Measurements from ENCODE around the gene SESN3.

DNA sequence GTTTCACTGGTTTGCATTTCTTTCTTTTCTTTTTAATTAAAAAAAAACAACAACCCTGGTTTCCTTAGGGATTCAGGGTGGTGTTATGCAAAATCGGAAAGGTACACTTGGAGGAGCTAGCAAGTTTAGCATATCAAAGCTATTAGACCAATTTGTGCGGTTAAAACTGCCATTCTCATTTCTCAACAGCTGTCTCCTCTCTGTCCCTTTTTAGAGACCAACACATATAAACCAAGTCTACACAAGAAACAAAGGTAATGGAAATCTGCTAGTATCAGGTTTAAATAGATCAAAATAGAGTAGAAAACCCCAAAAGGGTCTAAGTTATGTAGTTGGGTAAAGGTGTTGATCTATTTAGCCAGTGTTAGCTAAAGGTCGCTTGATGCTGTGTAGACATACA lies 1.7 kb upstream of the SESN3 start:
- TF ChIP-seq POLR2A (IDR thresholded peaks at IDR 0.05; ENCODE audit: low read depth, low read length) (no peak), TAF1 (IDR thresholded peaks at IDR 0.05; ENCODE audit: low read depth, low read length) (no peak), POLR2AphosphoS5 (IDR thresholded peaks at IDR 0.05; ENCODE audit: low read depth, low read length) (no peak), POU2F2 (IDR thresholded peaks at IDR 0.05; ENCODE audit: low read depth, low read length) (no peak)

Measured in GM12891 (cell line).